Fibroblast of lung (primary cell): ENCODE measurements around the gene HOXC9. TPM values are rescaled to one million over a fixed set of nuclear protein-coding genes. Genes with fewer than 3 reads are reported as not detected.
"Not testable (repeated sequence)": the region's sequence is repeated elsewhere in the genome, so short reads cannot be mapped to it uniquely, and the experiment has no call there.

ENCODE experiments used
- DNase-seq, 2 donors: peaks; one replicate each; pipeline versions ENCODE4 v3.0.0 to v3.0.0-alpha.2; 2010; ENCODE audit warnings: low read depth in 2 of 2
- H2AFZ ChIP-seq: 2 replicates; pipeline ENCODE4 v1.5.1; 2012; ENCODE audit warnings: low read length, control low read depth, inconsistent platforms
- H3K27ac ChIP-seq: 2 replicates; pipeline ENCODE4 v1.5.1; 2011; ENCODE audit warnings: low read length, control low read depth; ENCODE audit not compliant: insufficient read depth
- H3K27me3 ChIP-seq: 2 replicates; pipeline ENCODE4 v1.5.1; 2011; ENCODE audit warnings: mild to moderate bottlenecking, low read length; ENCODE audit not compliant: control insufficient read depth, insufficient read depth
- H3K36me3 ChIP-seq: 2 replicates; pipeline ENCODE4 v1.5.1; 2011; ENCODE audit warnings: low read length; ENCODE audit not compliant: control insufficient read depth, insufficient read depth
- H3K4me1 ChIP-seq: 2 replicates; pipeline ENCODE4 v1.5.1; 2011; ENCODE audit warnings: low read length; ENCODE audit not compliant: control insufficient read depth, insufficient read depth; ENCODE audit errors: extremely low read depth
- H3K4me2 ChIP-seq: 2 replicates; pipeline ENCODE4 v1.5.1; 2011; ENCODE audit warnings: low read length, control low read depth; ENCODE audit not compliant: insufficient read depth; ENCODE audit errors: extremely low read depth
- H3K4me3 ChIP-seq, 4 experiments: fragments of 200-600 bp in 1 of 4; sonication (generic) in 1 of 4; replicated peaks in 1 of 4; 2 replicates each; pipeline ENCODE4 v1.5.1; 2011 to 2016; ENCODE audit warnings: low read length in 4 of 4, low read depth in 3 of 4, mild to moderate bottlenecking in 3 of 4, control low read depth in 2 of 4, inconsistent platforms in 1 of 4, mixed read lengths in 1 of 4; ENCODE audit not compliant: insufficient read depth in 1 of 4; ENCODE audit errors: control extremely low read depth in 1 of 4
- H3K79me2 ChIP-seq: 2 replicates; pipeline ENCODE4 v1.5.1; 2012; ENCODE audit warnings: mild to moderate bottlenecking, low read length, inconsistent platforms; ENCODE audit not compliant: control insufficient read depth, insufficient read depth
- H3K9ac ChIP-seq: 2 replicates; pipeline ENCODE4 v1.5.1; 2011; ENCODE audit warnings: mild to moderate bottlenecking, low read length, control low read depth; ENCODE audit not compliant: insufficient read depth
- H3K9me3 ChIP-seq: 2 replicates; pipeline ENCODE4 v1.5.1; 2012; ENCODE audit warnings: low read depth, low read length; ENCODE audit not compliant: control insufficient read depth, insufficient read depth
- H4K20me1 ChIP-seq: 2 replicates; pipeline ENCODE4 v1.5.1; 2011; ENCODE audit warnings: low read length; ENCODE audit not compliant: control insufficient read depth, insufficient read depth; ENCODE audit errors: extremely low read depth
- EZH2 ChIP-seq: IDR thresholded peaks from 2 replicates; pipeline ENCODE4 v1.5.1; 2012; ENCODE audit warnings: low read length, control low read depth, mild to moderate bottlenecking; ENCODE audit errors: missing control alignments
- polyA plus RNA-seq, 2 donors: library from polyadenylated mRNA; depleted of rRNA in 1 of 2; stranded (reverse) in 1 of 2; unstranded in 1 of 2; fragments of >200 nt; gene quantifications; 2 replicates each; pipeline ENCODE4 v1.2.1, GENCODE V29; 2011 to 2012; ENCODE audit warnings: missing spikeins in 1 of 2
- total RNA-seq: library from RNA; depleted of rRNA; stranded (reverse); fragments of >200 nt; gene quantifications from 2 replicates; pipeline ENCODE4 v1.2.1, GENCODE V29; 2014
- TF ChIP-seq, protein P1 (sequence below), 2 donors: IDR thresholded peaks in 1 of 2; conservative IDR thresholded peaks in 1 of 2; 1 replicate in 1 of 2; 2 replicates in 1 of 2; pipeline ENCODE4 v1.5.1; 2011 to 2012; ENCODE audit warnings: low read length in 2 of 2, control low read depth in 1 of 2, inconsistent platforms in 1 of 2, low read depth in 1 of 2, mild to moderate bottlenecking in 1 of 2

The HOXC9 gene
- total and polyA plus RNA-seq, 2 donors (not counting 1 experiment from before 2014, with no cell fraction given): 0.24 TPM; not detected in 1

DNA sequence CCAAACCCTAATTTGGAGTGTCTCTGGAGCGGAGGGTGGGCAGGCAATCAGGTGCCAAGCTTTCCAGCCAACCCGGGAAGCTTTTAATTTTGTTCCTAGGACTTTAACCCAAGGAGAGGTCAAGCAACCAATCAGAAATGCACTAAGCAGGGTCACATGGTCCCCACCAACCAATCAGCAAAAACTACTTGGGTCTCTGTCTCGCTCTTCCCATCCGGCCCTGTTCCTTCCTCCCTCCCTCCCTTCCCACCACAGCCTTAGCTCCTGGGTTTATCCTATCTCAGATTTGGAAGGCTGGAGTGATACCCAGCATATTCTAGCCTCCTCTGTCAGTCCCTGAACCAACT, 40.2 kb downstream of the HOXC9 start:
- TF ChIP-seq, protein P1, sequence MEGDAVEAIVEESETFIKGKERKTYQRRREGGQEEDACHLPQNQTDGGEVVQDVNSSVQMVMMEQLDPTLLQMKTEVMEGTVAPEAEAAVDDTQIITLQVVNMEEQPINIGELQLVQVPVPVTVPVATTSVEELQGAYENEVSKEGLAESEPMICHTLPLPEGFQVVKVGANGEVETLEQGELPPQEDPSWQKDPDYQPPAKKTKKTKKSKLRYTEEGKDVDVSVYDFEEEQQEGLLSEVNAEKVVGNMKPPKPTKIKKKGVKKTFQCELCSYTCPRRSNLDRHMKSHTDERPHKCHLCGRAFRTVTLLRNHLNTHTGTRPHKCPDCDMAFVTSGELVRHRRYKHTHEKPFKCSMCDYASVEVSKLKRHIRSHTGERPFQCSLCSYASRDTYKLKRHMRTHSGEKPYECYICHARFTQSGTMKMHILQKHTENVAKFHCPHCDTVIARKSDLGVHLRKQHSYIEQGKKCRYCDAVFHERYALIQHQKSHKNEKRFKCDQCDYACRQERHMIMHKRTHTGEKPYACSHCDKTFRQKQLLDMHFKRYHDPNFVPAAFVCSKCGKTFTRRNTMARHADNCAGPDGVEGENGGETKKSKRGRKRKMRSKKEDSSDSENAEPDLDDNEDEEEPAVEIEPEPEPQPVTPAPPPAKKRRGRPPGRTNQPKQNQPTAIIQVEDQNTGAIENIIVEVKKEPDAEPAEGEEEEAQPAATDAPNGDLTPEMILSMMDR (conservative IDR thresholded peaks at IDR 0.05 in 1 of 2, IDR thresholded peaks at IDR 0.05 in 1 of 2; ENCODE audit: low read depth in 1 of 2, low read length in 2 of 2): no peak
- H3K9ac ChIP-seq: no peak overlapping the region
- no peaks in the 10 kb centered on the region for H3K9me3 ChIP-seq
- peaks cover 30% of the 10 kb centered on the region for H3K27me3 ChIP-seq
- no peak for DNase-seq
- H2AFZ ChIP-seq: no peak overlapping the region
- H4K20me1 ChIP-seq: no peaks in the 10 kb centered on the region
- H3K36me3 ChIP-seq: no peaks in the 10 kb centered on the region
- no peaks in the 10 kb centered on the region for H3K4me1 ChIP-seq
- no peak overlapping the region for H3K4me2 ChIP-seq
- no peak overlapping the region for H3K4me3 ChIP-seq
- no peak overlapping the region for H3K27ac ChIP-seq
- H3K79me2 ChIP-seq: no peaks in the 10 kb centered on the region

DNA sequence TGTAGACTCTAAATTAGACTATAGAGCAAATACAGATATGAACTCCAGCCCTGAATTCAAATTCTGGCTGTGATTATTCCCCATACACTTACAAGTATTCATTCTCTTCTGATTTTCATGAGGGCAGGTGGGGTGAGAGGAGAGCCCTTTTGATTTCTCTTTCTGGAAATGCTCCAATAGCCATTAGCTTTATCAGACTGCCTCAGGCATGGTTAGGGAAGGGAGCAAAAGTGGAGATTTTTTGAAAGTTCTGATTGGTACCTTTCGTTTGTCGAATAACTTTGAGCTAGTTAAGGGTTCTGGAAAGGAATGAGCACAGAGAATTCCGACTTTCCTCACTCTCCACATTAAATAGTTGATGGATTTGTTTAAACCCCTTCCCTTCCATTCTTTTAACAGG, 40.7 kb downstream of the HOXC9 start:
- no peak overlapping the region for H3K9ac ChIP-seq
- no peaks in the 10 kb centered on the region for H3K4me1 ChIP-seq
- no peaks in the 10 kb centered on the region for H3K79me2 ChIP-seq
- H2AFZ ChIP-seq: no peak overlapping the region
- peaks cover 30% of the 10 kb centered on the region for H3K27me3 ChIP-seq
- DNase-seq: no peak
- H4K20me1 ChIP-seq: no peaks in the 10 kb centered on the region
- no peak overlapping the region for H3K27ac ChIP-seq
- TF ChIP-seq, protein P1 (conservative IDR thresholded peaks at IDR 0.05 in 1 of 2, IDR thresholded peaks at IDR 0.05 in 1 of 2; ENCODE audit: low read depth in 1 of 2, low read length in 2 of 2): no peak
- TF ChIP-seq EZH2: no peak
- no peak overlapping the region for H3K4me2 ChIP-seq
- H3K36me3 ChIP-seq: no peaks in the 10 kb centered on the region
- no peaks in the 10 kb centered on the region for H3K9me3 ChIP-seq
- no peak overlapping the region for H3K4me3 ChIP-seq

DNA sequence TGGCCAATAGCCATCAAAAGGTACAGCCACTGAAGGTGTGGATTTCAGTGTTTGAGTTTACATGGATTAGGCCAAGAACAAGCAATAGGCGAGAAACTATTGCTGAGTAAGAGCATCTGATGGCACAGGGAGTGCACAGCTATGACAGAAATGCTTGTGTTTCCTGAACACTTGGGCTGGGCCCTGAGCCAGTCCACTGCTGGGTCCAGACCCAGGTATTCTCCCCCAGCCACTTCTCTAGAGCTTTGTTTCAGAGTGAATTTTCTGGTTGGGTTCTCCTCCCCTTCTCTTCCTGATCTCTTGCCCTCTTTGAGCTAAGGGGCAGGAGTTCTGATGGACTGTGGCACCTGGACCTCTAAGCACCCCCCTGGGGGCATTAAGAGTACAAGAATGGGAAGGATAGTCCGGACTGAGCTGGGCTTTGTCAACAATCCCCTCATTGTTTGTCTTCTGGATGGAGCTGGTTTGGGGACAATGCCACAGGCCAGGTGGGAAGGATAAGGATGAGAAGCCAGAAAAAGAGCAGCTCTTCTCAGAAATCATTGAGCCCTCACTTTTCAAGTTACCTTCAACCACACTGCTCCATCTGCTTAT, 41.2 kb downstream of the HOXC9 start:
- H3K9ac ChIP-seq: no peak overlapping the region
- no peaks in the 10 kb centered on the region for H3K9me3 ChIP-seq
- H3K4me3 ChIP-seq: no peak overlapping the region
- H3K4me2 ChIP-seq: no peak overlapping the region
- H3K27me3 ChIP-seq: peaks cover 30% of the 10 kb centered on the region
- TF ChIP-seq, protein P1 (conservative IDR thresholded peaks at IDR 0.05 in 1 of 2, IDR thresholded peaks at IDR 0.05 in 1 of 2; ENCODE audit: low read depth in 1 of 2, low read length in 2 of 2): no peak
- no peaks in the 10 kb centered on the region for H3K36me3 ChIP-seq
- no peaks in the 10 kb centered on the region for H4K20me1 ChIP-seq
- no peaks in the 10 kb centered on the region for H3K79me2 ChIP-seq
- H2AFZ ChIP-seq: no peak overlapping the region
- no peak for DNase-seq
- H3K27ac ChIP-seq: no peak overlapping the region
- H3K4me1 ChIP-seq: no peaks in the 10 kb centered on the region

DNA sequence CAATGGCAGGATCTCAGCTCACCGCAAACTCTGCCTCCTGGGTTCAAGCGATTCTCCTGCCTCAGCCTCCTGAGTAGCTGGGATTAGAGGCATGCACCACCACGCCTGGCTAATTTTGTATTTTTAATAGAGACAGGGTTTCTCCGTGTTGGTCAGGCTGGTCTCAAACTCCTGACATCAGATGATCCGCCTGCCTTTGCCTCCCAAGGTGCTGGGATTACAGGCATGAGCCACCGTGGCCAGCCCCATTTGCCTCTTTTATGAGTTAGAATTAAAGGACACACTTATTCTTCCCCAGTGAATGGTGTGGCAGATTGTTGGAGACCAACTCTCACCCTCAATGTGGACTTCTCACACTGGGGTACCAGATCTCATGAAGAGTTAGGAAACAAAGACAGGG, 42.1 kb downstream of the HOXC9 start:
- not testable (repeated sequence) for DNase-seq, H3K4me3 ChIP-seq, H3K27ac ChIP-seq, H3K79me2 ChIP-seq, H2AFZ ChIP-seq, H3K9ac ChIP-seq, H3K4me1 ChIP-seq, H3K4me2 ChIP-seq, H3K9me3 ChIP-seq, H4K20me1 ChIP-seq, H3K36me3 ChIP-seq
- peaks cover 35% of the 10 kb centered on the region for H3K27me3 ChIP-seq
